HG03469 (cell line): ENCODE measurements around the gene LAMTOR1.
"Not testable (repeated sequence)": the region's sequence is repeated elsewhere in the genome, so short reads cannot be mapped to it uniquely, and the experiment has no call there.

ENCODE experiments used
- ATAC-seq: cut with Tn5 transposase; IDR thresholded peaks from one replicate; pipeline ENCODE4 v1.9.1; 2021; ENCODE audit warnings: mild to moderate bottlenecking, moderate library complexity, moderate number of reproducible peaks; ENCODE audit not compliant: unreplicated experiment

LAMTOR1 gene

GRCh38 chr11:72102946-72103753 lies at the start of gene LAMTOR1:
TSS of gene LAMTOR1 (minus strand) at chr11:72103297. CDS start at chr11:72103224, 73 bp downstream.
- peak; percentile 58 for ATAC-seq

GRCh38 chr11:72150882-72151281 lies 47.8 kb upstream of the LAMTOR1 start:
- ATAC-seq: no peak

GRCh38 chr11:72146625-72147024 lies 43.5 kb upstream of the LAMTOR1 start:
- ATAC-seq: no peak

GRCh38 chr11:72144807-72145565 lies 41.9 kb upstream of the LAMTOR1 start:
- no peak for ATAC-seq

GRCh38 chr11:72142543-72142942 lies 39.4 kb upstream of the LAMTOR1 start:
- ATAC-seq: not testable (repeated sequence)

- not testable (repeated sequence) for ATAC-seq
Measured at GRCh38 chr11:72142086-72142485, 39.0 kb upstream of the LAMTOR1 start.

GRCh38 chr11:72141066-72141465 lies 38.0 kb upstream of the LAMTOR1 start:
- no peak for ATAC-seq

GRCh38 chr11:72140661-72141060 lies 37.6 kb upstream of the LAMTOR1 start:
- ATAC-seq: no peak

GRCh38 chr11:72139500-72139899 lies 36.4 kb upstream of the LAMTOR1 start:
- ATAC-seq: no peak

- no peak for ATAC-seq
Measured at GRCh38 chr11:72138821-72139390, 35.8 kb upstream of the LAMTOR1 start.

- ATAC-seq: no peak
Measured at GRCh38 chr11:72136684-72137262, 33.7 kb upstream of the LAMTOR1 start.

GRCh38 chr11:72135891-72136683 lies 33.0 kb upstream of the LAMTOR1 start:
- no peak for ATAC-seq

GRCh38 chr11:72135473-72135872 lies 32.4 kb upstream of the LAMTOR1 start, which contains the start of gene FOLR3:
TSS of gene FOLR3 (plus strand) at chr11:72135725. CDS start at chr11:72135953, 228 bp downstream.
- ATAC-seq: not testable (repeated sequence)

- ATAC-seq: no peak
Measured at GRCh38 chr11:72132646-72133045, 29.5 kb upstream of the LAMTOR1 start.

- no peak for ATAC-seq
Measured at GRCh38 chr11:72129381-72129780, 26.3 kb upstream of the LAMTOR1 start.

- ATAC-seq: no peak
Measured at GRCh38 chr11:72127923-72128322, 24.8 kb upstream of the LAMTOR1 start.

GRCh38 chr11:72125956-72126355 lies 22.9 kb upstream of the LAMTOR1 start:
- ATAC-seq: no peak

- ATAC-seq: no peak
Measured at GRCh38 chr11:72124046-72124445, 20.9 kb upstream of the LAMTOR1 start.

- no peak for ATAC-seq
Measured at GRCh38 chr11:72123117-72123653, 20.1 kb upstream of the LAMTOR1 start.

- no peak for ATAC-seq
Measured at GRCh38 chr11:72122607-72123006, 19.5 kb upstream of the LAMTOR1 start.
